HG03196 (cell line): ENCODE data around the gene RNF145.
"Not testable (repeated sequence)": the region's sequence is repeated elsewhere in the genome, so short reads cannot be mapped to it uniquely, and the experiment has no call there.

Experiments
- ATAC-seq: cut with Tn5 transposase; IDR thresholded peaks from one replicate; pipeline ENCODE4 v1.9.1; 2021; ENCODE audit not compliant: unreplicated experiment

The RNF145 gene

GRCh38 chr5:159120446-159120845 lies 88.9 kb downstream of the RNF145 start:
- no peak for ATAC-seq

- not testable (repeated sequence) for ATAC-seq
These were observed 89.5 kb downstream of the RNF145 start for GRCh38 chr5:159119842-159120241.

- not testable (repeated sequence) for ATAC-seq
These were observed 90.2 kb downstream of the RNF145 start for GRCh38 chr5:159118958-159119659.

GRCh38 chr5:159113405-159113804 lies 95.9 kb downstream of the RNF145 start:
- no peak for ATAC-seq

GRCh38 chr5:159112436-159112835 lies 96.9 kb downstream of the RNF145 start:
- ATAC-seq: no peak
